Ramos (cell line): Measurements from ENCODE around the gene FIG4.
"Not testable (repeated sequence)": the region's sequence is repeated elsewhere in the genome, so short reads cannot be mapped to it uniquely, and the experiment has no call there.

Source experiments
- in situ Hi-C: fragments of 300-500 bp; cut with MboI; formaldehyde crosslinking; loops from one replicate; pipeline ENCODE4 v1.14.3; 2022; ENCODE audit warnings: low sequenced_read_pairs; ENCODE audit not compliant: unreplicated experiment

FIG4 gene

GRCh38 chr6:109690737-109691621 is at the start of gene FIG4, which contains the start of gene AK9:
TSS of gene FIG4 (plus strand) at chr6:109691296. CDS start at chr6:109691436, 140 bp downstream.
TSS of gene AK9 (minus strand) at chr6:109691202. CDS start at chr6:109675745, 15,457 bp downstream.
- in situ Hi-C loops, result no loop called here

DNA sequence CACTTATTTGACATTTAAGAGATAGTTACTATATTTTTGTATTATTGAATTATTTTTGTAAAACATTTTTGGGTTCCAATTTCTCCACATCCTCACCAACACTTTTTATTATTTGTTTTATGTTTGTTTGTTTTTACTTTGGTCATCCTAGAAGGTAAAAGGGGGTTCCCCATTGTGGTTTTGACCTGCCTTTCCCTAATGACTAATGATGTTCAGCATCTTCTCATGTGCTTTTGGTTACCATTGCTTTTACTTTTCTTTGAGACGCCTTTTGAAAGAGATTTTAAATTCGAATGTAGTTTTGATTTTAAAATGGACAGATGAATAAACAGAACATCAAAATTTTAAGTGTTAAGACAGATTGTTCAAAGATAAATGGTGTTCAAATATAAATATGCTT is 47.0 kb upstream of the FIG4 start:
- in situ Hi-C loops, result no loop called here

GRCh38 chr6:109653264-109653663 is 37.8 kb upstream of the FIG4 start:
- in situ Hi-C loops, result no loop called here

DNA sequence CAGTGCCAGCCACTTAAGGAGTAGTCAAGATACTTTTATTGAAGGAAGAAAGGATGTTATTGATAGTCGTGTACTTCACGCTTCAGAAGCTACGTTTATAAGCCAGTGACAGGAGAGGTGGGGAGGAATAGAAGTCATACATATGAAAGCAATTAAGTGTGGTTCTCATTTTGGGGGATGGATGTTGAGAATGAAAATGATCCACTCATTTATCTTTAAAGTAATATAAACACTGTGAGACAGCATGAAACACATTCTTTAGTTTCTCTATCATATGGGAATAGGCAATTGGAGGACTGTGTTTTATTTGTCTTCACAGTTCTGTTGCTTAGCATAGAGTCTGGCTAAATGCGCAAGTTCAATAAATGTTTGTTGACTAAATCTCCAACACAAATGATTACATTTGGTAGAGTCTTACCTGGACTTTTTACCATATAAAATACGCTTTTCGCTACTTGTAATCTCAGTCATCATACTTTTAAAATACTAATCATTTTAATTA is 35.3 kb upstream of the FIG4 start:
- in situ Hi-C loops, result no loop called here

- in situ Hi-C loops, result no loop called here
These were observed 30.4 kb upstream of the FIG4 start for GRCh38 chr6:109660526-109661320.

DNA sequence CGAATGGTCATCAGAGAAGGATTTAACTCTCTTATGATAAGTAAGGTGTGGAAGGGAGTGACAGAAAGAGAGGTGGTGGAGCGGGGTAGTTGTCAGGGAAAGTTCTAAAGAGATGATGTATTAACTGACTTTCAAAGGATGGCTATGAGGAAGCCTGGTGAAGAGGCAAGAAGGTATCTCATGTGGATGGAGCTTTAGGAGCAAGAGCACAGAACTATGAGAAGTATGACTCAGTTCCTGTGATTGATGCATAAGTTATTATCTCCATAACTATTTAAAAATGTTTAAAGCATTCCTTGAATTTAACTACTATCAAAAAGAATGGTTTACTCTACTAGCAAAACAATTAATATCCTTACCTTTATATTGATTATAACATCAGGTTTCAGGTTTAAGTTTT is 28.9 kb upstream of the FIG4 start:
- in situ Hi-C loops, result no loop called here

DNA sequence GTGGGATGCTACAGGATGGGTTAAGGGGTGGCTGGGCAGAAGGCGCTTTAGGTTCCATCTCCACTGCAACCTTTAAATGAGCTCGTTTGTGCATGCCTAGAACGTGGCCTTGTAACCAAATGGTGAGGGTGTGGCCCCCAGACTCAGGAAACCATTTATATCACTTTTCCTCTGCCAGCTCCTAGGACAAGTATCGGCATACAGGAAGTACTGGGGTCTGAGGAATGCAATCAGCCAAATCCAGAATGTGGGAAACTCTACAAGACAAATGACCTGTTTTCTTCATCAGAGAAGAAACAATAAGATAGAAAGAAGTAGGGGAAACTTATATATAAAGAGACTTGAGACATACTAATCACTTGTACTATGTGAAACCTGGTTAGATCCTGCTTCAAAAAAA is 21.3 kb upstream of the FIG4 start:
- in situ Hi-C loops, result no loop called here

GRCh38 chr6:109671733-109672132 is 19.4 kb upstream of the FIG4 start:
- in situ Hi-C loops, result no loop called here

- in situ Hi-C loops, result no loop called here
These were observed 18.9 kb upstream of the FIG4 start for GRCh38 chr6:109672175-109672574.

- in situ Hi-C loops, result no loop called here
These were observed 18.3 kb upstream of the FIG4 start for GRCh38 chr6:109672839-109673238.

DNA sequence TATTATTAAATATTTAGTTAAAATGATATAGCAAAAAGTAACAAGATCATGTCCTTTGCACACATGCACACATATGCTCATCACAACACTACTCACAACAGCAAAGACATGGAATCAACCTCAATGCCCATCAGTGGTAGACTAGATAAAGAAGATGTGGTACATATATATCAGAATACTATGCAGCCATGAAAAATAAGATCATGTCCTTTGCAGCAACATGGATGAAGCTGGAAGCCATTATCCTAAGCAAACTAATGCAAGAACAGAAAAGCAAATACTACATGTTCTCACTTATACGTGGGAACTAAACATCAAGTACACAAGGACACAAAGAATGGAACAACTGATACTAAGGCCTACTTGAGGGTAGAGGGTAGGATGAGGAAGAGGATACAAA is 14.4 kb upstream of the FIG4 start:
- in situ Hi-C loops, result no loop called here

DNA sequence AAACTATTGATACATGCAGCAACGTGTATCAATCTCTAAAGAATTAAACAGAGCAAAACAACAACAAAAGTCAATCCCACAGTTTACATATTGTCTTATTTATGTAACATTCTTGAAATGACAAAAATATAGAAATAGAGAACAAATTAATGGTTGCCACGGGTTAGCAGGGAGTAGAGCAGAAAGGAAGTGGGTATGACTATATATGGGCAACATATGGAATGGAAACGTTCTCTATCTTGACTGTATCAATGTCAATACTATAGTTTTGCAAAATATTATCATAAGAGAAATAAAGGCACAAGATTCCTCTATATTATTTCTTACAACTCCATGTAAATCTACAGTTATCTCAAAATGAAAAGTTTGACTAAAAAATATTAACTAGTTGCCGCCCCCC is 12.9 kb upstream of the FIG4 start:
- in situ Hi-C loops, result no loop called here

DNA sequence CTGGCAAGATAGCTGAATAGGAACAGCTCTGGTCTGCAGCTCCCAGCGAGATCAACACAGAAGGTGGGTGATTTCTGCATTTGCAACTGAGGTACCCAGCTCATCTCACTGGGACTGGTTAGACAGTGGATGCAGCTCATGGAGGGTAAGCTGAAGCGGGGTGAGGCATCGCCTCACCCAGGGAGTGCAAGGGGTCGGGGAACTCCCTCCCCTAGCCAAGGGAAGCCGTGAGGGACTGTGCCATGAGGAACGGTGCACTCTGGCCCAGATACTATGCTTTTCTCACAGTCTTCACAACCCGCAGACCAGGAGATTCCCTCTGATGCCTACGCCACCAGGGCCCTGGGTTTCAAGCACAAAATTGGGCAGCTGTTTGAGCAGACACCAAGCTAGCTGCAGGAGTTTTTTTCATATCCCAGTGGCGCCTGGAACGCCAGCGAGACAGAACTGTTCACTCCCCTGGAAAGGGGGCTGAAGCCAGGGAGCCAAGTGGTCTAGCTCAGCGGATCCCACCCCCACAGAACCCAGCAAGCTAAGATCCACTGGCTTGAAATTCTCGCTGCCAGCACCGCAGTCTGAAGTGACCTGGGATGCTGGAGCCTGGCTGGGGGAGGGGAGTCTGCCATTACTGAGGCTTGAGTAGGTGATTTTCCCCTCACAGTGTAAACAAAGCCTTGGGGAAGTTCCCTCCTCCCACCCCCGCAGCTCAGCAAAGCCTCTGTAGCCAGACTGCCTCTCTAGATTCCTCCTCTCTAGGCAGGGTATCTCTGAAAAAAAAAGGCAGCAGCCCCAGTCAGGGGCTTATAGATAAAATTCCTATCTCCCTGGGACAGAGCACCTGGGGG is 12.2 kb upstream of the FIG4 start:
- in situ Hi-C loops, result not testable (repeated sequence)

- in situ Hi-C loops, result no loop called here
These were observed 4.4 kb upstream of the FIG4 start for GRCh38 chr6:109686566-109687265.

DNA sequence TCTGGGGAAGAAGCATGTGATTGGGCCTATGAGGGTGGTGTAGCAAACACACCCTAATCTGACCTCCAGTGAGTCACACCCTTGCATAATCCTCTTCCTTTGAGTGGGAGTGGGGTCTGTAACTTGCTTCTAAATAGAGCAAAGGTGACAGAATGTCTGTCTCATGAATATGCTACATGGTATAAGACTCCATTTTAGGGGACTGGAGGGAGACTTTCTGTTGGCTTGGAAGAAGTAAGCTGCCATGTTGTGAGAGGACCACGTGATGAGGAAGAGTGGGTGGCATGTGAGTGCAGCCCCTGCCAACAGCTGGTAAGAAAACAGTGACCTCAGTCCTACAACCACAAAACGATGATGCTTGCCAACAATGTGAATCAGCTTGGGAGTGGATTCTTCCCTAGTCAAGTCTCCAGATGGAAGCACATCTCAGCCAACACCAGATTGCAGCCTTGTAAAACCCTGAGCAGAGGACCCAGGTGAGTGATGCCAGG is 3.8 kb upstream of the FIG4 start:
- in situ Hi-C loops, result no loop called here

- in situ Hi-C loops, result no loop called here
These were observed 741 bp upstream of the FIG4 start for GRCh38 chr6:109690373-109690736.

GRCh38 chr6:109693111-109693510 is 2.0 kb downstream of the FIG4 start:
- in situ Hi-C loops, result no loop called here

- in situ Hi-C loops, result no loop called here
These were observed 4.4 kb downstream of the FIG4 start for GRCh38 chr6:109695468-109695867.

DNA sequence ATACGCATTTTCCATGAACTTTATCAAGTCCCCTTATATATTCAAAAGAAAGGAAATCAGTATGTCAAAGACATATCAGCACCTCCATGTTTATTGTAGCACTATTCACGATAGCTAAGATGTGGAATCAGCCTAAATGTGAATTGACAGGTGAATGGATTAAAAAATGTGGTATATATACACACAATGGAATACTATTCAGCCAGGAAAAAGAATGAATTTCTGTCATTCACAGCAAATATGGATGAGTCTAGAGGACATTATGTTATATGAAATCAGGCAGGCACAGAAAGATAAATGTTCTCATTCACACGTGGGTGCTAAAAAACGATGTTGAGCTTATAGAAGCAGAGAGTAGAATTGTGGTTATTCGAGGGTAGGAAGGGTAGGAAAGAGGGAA is 5.3 kb downstream of the FIG4 start:
- in situ Hi-C loops, result no loop called here
